ENCODE data around the gene TMEM98. TPM values are rescaled to one million over a fixed set of nuclear protein-coding genes. Genes with fewer than 3 reads are reported as not detected.
"Not testable (repeated sequence)": the region's sequence is repeated elsewhere in the genome, so short reads cannot be mapped to it uniquely, and the experiment has no call there.

Gene TMEM98
- total and polyA plus RNA-seq, 4 donors, result 39.3 to 91.4 (median 60.9) TPM

DNA sequence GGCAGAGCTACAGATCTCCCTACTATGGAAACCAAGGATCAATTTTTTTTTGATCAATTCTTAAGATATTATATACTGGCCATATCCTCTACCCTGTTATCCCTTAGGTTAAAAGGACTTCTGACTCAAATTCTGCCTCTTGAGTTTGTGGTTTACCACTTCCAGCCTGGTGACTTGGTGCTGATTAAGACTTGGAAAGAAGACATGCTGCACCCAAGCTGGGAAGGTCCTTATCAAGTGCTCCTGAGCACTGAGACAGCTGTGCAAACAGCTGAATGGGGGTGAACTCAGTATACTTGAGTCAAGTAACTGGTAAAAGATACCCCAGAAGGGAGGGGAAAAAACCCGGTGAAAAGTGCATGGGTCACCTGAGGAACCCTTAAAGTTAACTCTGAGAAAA is 43.2 kb downstream of the TMEM98 start:
- intact Hi-C loops (cut with DNase I), result no loop called here
- Histone ChIP-seq H3K27ac (ENCODE audit: low read depth in 1 of 2, low read length in 2 of 2) (no peak overlapping the region), H3K27me3 (ENCODE audit: control insufficient read depth in 1 of 2, insufficient read depth in 2 of 2, low read length in 1 of 2) (no peaks in the 10 kb centered on the region), H3K4me1 (ENCODE audit: control insufficient read depth in 1 of 2, insufficient read depth in 2 of 2, low read length in 2 of 2) (no peaks in the 10 kb centered on the region), H3K9me3 (ENCODE audit: control insufficient read depth, low read length) (no peaks in the 10 kb centered on the region), H3K4me3 (ENCODE audit: low read length in 2 of 2) (no peak overlapping the region), H3K36me3 (ENCODE audit: control insufficient read depth in 1 of 2, insufficient read depth in 2 of 2, low read length in 1 of 2) (no peaks in the 10 kb centered on the region)
- no peak for ATAC-seq (ENCODE audit: low FRiP score)
- WGBS, 2 donors, result 82 to 89% methylated on average over 1 of the region's 1 CpG
- no peak for DNase-seq

DNA sequence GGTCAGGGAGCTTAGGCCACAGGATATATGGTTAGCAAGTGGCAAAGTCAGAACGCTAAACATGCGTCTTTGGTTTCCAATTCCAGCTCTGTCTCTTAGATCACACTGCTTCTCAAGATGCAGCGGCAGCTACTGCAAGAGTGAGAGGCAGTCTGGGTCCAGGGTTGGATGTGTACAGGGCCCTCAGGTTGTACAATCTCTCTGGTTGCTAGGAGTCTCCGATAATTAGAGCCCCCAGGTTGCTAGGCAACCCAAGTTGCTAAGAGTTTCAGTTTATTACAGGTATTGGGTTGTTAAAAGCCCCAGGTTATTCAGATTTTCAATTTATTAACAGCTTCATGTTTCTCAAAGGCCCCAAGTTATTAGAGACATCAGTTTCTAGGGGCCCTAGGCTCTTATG is 48.2 kb downstream of the TMEM98 start:
- intact Hi-C loops (cut with DNase I), result no loop called here
- 69 to 73% methylated on average over 4 of the region's 4 CpGs for WGBS, 2 donors
- Histone ChIP-seq H3K9me3 (ENCODE audit: control insufficient read depth, low read length) (no peaks in the 10 kb centered on the region), H3K4me1 (ENCODE audit: control insufficient read depth in 1 of 2, insufficient read depth in 2 of 2, low read length in 2 of 2) (no peaks in the 10 kb centered on the region), H3K27me3 (ENCODE audit: control insufficient read depth in 1 of 2, insufficient read depth in 2 of 2, low read length in 1 of 2) (no peaks in the 10 kb centered on the region), H3K36me3 (ENCODE audit: control insufficient read depth in 1 of 2, insufficient read depth in 2 of 2, low read length in 1 of 2) (no peaks in the 10 kb centered on the region), H3K27ac (ENCODE audit: low read depth in 1 of 2, low read length in 2 of 2) (no peak overlapping the region), H3K4me3 (ENCODE audit: low read length in 2 of 2) (no peak overlapping the region)
- ATAC-seq (ENCODE audit: low FRiP score) (no peak), DNase-seq (no peak)

DNA sequence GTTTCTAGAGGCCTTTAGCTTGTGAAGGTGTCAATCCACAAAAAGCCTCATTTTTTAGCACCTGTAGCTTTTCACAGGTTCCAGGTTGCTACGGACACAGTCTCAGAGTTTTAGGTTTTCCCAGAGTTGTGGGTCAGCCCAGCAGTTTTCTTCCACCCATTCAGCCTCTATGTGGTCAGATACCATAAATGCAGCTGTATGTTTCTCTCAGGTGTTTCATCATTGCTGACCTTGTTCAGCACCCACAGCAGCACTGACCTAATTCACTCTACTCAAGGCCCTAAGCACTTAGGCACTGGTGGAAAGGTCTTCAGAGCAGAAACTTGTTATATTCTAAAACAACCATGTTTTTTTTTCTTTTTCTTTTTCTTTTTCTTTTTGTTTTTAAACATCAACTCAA is 48.7 kb downstream of the TMEM98 start:
- intact Hi-C loops (cut with DNase I), result no loop called here
- H3K36me3 ChIP-seq (ENCODE audit: control insufficient read depth in 1 of 2, insufficient read depth in 2 of 2, low read length in 1 of 2), result no peaks in the 10 kb centered on the region
- ATAC-seq (ENCODE audit: low FRiP score) (no peak), DNase-seq (no peak)
- no peak overlapping the region for H3K27ac ChIP-seq (ENCODE audit: low read depth in 1 of 2, low read length in 2 of 2)
- H3K9me3 ChIP-seq (ENCODE audit: control insufficient read depth, low read length), result no peaks in the 10 kb centered on the region
- no peaks in the 10 kb centered on the region for H3K4me1 ChIP-seq (ENCODE audit: control insufficient read depth in 1 of 2, insufficient read depth in 2 of 2, low read length in 2 of 2)
- no peaks in the 10 kb centered on the region for H3K27me3 ChIP-seq (ENCODE audit: control insufficient read depth in 1 of 2, insufficient read depth in 2 of 2, low read length in 1 of 2)
- 92 to 96% methylated on average over 1 of the region's 1 CpG for WGBS, 2 donors
- no peak overlapping the region for H3K4me3 ChIP-seq (ENCODE audit: low read length in 2 of 2)

DNA sequence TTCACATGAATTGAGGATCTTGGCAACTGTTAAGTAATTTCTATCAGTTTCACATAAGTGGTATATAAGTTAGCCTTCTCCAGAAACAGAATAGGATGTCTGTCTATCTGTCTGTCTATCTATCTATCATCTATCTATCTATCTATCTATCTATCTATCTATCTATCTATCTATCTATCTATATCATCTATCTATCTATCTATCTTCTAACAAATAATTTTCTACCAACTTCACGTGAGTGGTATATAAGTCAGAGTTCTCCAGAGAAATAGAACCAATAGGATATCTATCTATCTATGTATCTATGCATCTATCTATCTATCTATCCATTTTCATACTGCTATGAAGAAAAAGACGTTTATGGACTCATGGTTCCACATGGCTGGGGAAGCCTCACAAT is 52.3 kb downstream of the TMEM98 start:
- no peaks in the 10 kb centered on the region for H3K4me1 ChIP-seq (ENCODE audit: control insufficient read depth in 1 of 2, insufficient read depth in 2 of 2, low read length in 2 of 2)
- no peak overlapping the region for H3K27ac ChIP-seq (ENCODE audit: low read depth in 1 of 2, low read length in 2 of 2)
- H3K36me3 ChIP-seq (ENCODE audit: control insufficient read depth in 1 of 2, insufficient read depth in 2 of 2, low read length in 1 of 2), result no peaks in the 10 kb centered on the region
- H3K9me3 ChIP-seq (ENCODE audit: control insufficient read depth, low read length), result no peaks in the 10 kb centered on the region
- 76 to 82% methylated on average over 2 of the region's 2 CpGs for WGBS, 2 donors
- intact Hi-C loops (cut with DNase I), result no loop called here
- H3K27me3 ChIP-seq (ENCODE audit: control insufficient read depth in 1 of 2, insufficient read depth in 2 of 2, low read length in 1 of 2), result no peaks in the 10 kb centered on the region
- no peak overlapping the region for H3K4me3 ChIP-seq (ENCODE audit: low read length in 2 of 2)
- DNase-seq (no peak), ATAC-seq (ENCODE audit: low FRiP score) (no peak)

DNA sequence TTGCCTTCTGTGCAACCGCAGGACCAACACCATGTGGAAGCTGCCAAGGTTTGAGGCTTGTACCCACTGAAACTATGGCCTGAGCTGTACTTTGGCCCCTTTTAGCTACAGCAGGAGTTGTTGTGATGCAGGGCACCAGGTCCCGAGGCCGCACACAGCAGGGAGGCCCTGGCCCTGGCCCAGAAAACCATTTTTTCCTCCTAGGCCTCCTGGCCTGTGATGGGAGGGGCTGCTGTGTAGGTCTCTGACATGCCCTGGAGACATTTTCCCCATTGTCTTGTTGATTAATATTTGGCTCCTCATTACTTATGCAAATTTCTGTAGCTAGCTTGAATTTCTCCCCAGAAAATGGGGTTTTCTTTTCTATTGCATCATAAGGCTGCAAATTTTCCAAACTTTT is 53.7 kb downstream of the TMEM98 start:
- H3K4me3 ChIP-seq (ENCODE audit: low read length in 2 of 2); ATAC-seq (ENCODE audit: low FRiP score); H3K27ac ChIP-seq (ENCODE audit: low read depth in 1 of 2, low read length in 2 of 2); H3K4me1 ChIP-seq (ENCODE audit: control insufficient read depth in 1 of 2, insufficient read depth in 2 of 2, low read length in 2 of 2); H3K9me3 ChIP-seq (ENCODE audit: control insufficient read depth, low read length); intact Hi-C loops (cut with DNase I); H3K36me3 ChIP-seq (ENCODE audit: control insufficient read depth in 1 of 2, insufficient read depth in 2 of 2, low read length in 1 of 2); DNase-seq; H3K27me3 ChIP-seq (ENCODE audit: control insufficient read depth in 1 of 2, insufficient read depth in 2 of 2, low read length in 1 of 2): not testable (repeated sequence)
- 64 to 96% methylated on average over 3 of the region's 3 CpGs for WGBS, 2 donors

DNA sequence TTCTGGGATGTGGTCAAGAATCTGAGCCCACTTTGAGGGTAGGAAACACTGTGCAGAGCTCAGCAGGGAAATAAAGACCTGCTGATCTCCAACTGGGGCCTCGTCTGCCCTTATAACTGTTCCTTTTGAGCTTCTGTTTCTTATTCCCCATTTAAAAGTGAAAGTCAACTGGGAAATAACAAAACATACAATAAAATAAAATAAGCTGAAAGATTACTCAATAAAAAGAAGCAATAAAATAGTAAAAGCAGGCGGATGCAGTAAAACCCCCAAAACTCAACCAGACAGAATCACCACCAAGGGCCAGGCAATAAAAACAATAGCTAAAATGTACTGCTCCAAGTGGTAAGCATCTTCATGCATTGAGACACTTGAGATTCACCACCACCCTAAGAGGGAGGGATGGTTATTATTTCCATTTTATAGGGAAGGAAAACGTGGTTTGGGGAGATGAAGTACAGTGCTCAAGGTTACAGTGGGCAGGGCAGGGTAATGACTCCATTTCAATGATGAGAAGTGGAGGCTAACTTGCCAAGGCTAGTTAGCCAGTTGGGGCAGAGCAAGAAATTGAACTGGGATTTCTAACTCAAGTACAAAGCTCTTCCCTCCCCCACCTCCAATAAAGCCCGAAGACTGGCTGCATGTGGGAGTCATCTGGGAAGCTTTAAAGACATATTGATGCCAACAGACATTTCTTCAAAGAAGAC is 57.2 kb downstream of the TMEM98 start:
- Histone ChIP-seq H3K4me3 (ENCODE audit: low read length in 2 of 2) (no peak overlapping the region), H3K9me3 (ENCODE audit: control insufficient read depth, low read length) (peaks cover 1% of the 10 kb centered on the region), H3K36me3 (ENCODE audit: control insufficient read depth in 1 of 2, insufficient read depth in 2 of 2, low read length in 1 of 2) (no peaks in the 10 kb centered on the region), H3K27ac (ENCODE audit: low read depth in 1 of 2, low read length in 2 of 2) (no peak overlapping the region), H3K27me3 (ENCODE audit: control insufficient read depth in 1 of 2, insufficient read depth in 2 of 2, low read length in 1 of 2) (no peaks in the 10 kb centered on the region), H3K4me1 (ENCODE audit: control insufficient read depth in 1 of 2, insufficient read depth in 2 of 2, low read length in 2 of 2) (no peaks in the 10 kb centered on the region)
- ATAC-seq (ENCODE audit: low FRiP score) (no peak), DNase-seq (no peak)
- 75 to 76% methylated on average over 4 of the region's 4 CpGs for WGBS, 2 donors
- intact Hi-C loops (cut with DNase I), result no loop called here

DNA sequence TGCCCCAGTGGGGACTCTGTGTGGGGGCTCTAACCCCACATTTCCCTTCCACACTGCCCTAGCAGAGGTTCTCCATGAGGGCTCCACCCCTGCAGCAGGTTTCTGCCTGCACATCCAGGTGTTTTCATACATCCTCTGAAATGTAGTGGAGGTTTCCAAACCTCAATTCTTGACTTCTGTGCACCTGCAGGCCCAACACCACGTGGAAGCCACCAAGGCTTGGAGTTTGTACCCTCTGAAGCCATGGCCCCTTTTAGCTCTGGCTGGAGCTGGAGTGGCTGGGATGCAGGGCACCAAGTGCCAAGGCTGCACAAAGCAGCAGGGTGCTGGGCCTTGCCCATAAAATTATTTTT is 59.5 kb downstream of the TMEM98 start:
- H3K27me3 ChIP-seq (ENCODE audit: control insufficient read depth in 1 of 2, insufficient read depth in 2 of 2, low read length in 1 of 2); ATAC-seq (ENCODE audit: low FRiP score); H3K4me1 ChIP-seq (ENCODE audit: control insufficient read depth in 1 of 2, insufficient read depth in 2 of 2, low read length in 2 of 2); H3K9me3 ChIP-seq (ENCODE audit: control insufficient read depth, low read length); DNase-seq; H3K4me3 ChIP-seq (ENCODE audit: low read length in 2 of 2); H3K27ac ChIP-seq (ENCODE audit: low read depth in 1 of 2, low read length in 2 of 2); H3K36me3 ChIP-seq (ENCODE audit: control insufficient read depth in 1 of 2, insufficient read depth in 2 of 2, low read length in 1 of 2); intact Hi-C loops (cut with DNase I): not testable (repeated sequence)
- 32 to 42% methylated on average over 1 of the region's 1 CpG for WGBS, 2 donors

DNA sequence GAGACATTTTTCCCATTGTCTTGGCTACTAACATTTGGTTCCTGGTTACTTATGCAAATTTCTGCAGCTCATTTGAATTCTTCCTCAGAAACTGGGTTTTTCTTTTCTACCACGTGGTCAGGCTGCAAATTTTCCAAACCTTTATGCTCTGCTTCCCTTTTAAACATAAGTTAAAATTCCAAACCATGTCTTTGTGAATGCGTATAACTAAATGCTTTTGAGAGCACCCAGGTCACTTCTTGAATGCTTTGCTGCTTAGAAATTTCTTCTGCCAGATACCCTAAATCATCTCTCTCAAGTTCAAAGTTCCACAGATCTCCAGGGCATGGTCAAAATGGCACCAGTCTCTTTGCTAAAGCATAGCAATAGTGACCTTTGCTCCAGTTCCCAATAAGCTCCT is 59.9 kb downstream of the TMEM98 start:
- H3K27ac ChIP-seq (ENCODE audit: low read depth in 1 of 2, low read length in 2 of 2); H3K36me3 ChIP-seq (ENCODE audit: control insufficient read depth in 1 of 2, insufficient read depth in 2 of 2, low read length in 1 of 2); intact Hi-C loops (cut with DNase I): not testable (repeated sequence)

DNA sequence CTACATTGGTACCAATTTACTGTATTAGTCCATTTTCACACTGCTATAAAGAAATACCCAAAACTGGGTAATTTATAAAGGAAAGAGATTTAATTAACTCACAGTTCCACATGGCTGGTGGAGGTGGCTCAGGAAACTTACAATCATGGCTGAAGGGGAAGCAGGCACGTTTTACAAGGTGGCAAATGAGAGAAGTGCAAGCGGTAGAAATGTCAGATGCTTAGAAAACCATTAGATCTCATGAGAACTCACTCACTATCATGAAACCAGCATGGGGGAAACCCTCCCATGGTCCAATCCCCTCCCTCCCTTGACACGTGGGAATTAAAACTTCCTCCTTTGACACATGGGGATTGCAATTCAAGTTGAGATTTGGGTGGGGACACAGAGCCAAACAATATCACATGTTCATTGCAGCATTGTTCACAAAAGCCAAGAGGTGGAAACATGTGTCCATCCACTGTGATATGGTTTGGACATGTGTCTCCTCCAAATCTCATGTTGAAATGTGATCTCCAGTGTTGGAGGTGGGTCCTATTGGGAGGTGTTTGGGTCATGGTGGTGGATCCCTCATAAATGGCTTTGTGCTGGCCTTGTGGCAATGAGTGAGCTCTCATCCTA is 60.6 kb downstream of the TMEM98 start:
- intact Hi-C loops (cut with DNase I), result no loop called here
- ATAC-seq (ENCODE audit: low FRiP score), result no peak
- no peaks in the 10 kb centered on the region for H3K27me3 ChIP-seq (ENCODE audit: control insufficient read depth in 1 of 2, insufficient read depth in 2 of 2, low read length in 1 of 2)

More for the DNA sequence above, 59.9 kb downstream of the TMEM98 start:
- H3K4me3 ChIP-seq (ENCODE audit: low read length in 2 of 2); H3K4me1 ChIP-seq (ENCODE audit: control insufficient read depth in 1 of 2, insufficient read depth in 2 of 2, low read length in 2 of 2); ATAC-seq (ENCODE audit: low FRiP score); H3K27me3 ChIP-seq (ENCODE audit: control insufficient read depth in 1 of 2, insufficient read depth in 2 of 2, low read length in 1 of 2); H3K9me3 ChIP-seq (ENCODE audit: control insufficient read depth, low read length); DNase-seq: not testable (repeated sequence)
- 54 to 63% methylated on average over 2 of the region's 2 CpGs for WGBS, 2 donors

More for the DNA sequence above, 60.6 kb downstream of the TMEM98 start:
- no peaks in the 10 kb centered on the region for H3K4me1 ChIP-seq (ENCODE audit: control insufficient read depth in 1 of 2, insufficient read depth in 2 of 2, low read length in 2 of 2)
- H3K4me3 ChIP-seq (ENCODE audit: low read length in 2 of 2), result no peak overlapping the region
- H3K27ac ChIP-seq (ENCODE audit: low read depth in 1 of 2, low read length in 2 of 2), result no peak overlapping the region
- H3K9me3 ChIP-seq (ENCODE audit: control insufficient read depth, low read length), result peaks cover 1% of the 10 kb centered on the region
- no peaks in the 10 kb centered on the region for H3K36me3 ChIP-seq (ENCODE audit: control insufficient read depth in 1 of 2, insufficient read depth in 2 of 2, low read length in 1 of 2)
- DNase-seq, result no peak
- 66 to 71% methylated on average over 3 of the region's 3 CpGs for WGBS, 2 donors

All from aorta (tissue), 5 donors.